ENCODE results near the gene RNF135. TPM values are rescaled to one million over a fixed set of nuclear protein-coding genes. Genes with fewer than 3 reads are reported as not detected.
A peak's percentile ranks its signal among the peaks of the same experiment; 100 is the strongest.
"Not testable (repeated sequence)": the region's sequence is repeated elsewhere in the genome, so short reads cannot be mapped to it uniquely, and the experiment has no call there.

RNF135 gene
- total RNA-seq, 1 donor from 2014 or later, result 1.2 TPM

DNA sequence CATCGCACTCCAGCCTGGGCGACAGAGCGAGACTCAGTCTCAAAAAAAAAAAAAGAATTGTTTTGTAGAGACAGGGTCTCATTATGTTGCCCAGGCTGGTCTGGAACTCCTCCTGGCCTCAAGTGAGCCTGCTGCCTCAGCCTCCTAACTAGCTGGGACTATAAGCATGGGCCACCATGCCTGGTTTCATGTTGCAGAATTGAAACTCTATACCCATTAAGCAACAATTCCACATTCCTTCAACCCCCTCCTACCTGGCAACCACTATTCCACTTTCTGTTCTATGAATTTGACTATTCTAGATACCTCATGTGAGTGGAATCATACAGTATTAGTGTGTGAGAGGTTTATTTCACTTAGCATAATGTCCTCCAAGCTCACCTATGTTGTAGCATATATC is 24.5 kb downstream of the RNF135 start:
- DNase-seq (ENCODE audit: low spot score in 2 of 2) (no peak), FAIRE-seq (no peak)

DNA sequence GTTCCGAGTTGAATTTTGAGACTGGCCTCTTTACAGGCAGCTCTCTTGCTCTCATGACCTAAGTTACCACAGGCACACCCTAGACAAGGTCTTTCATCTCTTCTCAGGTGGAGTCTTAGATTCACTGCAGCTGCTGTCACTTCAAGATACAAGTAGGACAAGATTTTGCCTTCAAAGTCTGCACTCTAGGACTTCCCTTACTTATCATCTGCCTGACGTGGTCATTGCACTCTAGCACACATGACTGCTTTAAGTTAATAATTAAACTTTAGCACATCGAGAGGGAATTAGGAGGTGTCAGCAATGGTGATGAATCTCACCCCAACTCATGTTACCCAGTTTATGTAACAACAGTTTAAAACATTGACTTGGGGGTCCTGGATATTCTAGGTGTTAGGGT is 25.6 kb downstream of the RNF135 start:
- DNase-seq (ENCODE audit: low spot score in 2 of 2), result no peak
- no peak for FAIRE-seq

DNA sequence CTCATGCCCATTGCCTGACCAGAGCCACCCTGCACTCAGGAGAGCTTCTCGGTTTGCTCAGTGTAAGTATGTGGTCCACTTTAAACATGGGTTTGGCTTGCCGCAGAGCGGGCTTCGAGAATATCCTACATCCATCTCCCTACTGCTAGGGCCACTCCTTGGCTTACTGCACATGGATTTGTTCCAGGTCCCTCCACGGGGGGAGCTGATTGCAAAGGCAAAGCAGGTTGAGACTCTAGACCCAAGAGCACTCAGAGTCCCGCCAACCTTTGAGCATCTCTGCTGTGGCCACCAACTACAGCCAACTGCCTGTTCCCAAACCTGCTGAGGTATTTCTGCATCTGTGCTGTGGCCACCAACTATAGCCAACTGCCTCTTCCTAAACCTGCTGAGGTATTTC is 26.4 kb downstream of the RNF135 start:
- no peak for DNase-seq (ENCODE audit: low spot score in 2 of 2)
- FAIRE-seq, result no peak

DNA sequence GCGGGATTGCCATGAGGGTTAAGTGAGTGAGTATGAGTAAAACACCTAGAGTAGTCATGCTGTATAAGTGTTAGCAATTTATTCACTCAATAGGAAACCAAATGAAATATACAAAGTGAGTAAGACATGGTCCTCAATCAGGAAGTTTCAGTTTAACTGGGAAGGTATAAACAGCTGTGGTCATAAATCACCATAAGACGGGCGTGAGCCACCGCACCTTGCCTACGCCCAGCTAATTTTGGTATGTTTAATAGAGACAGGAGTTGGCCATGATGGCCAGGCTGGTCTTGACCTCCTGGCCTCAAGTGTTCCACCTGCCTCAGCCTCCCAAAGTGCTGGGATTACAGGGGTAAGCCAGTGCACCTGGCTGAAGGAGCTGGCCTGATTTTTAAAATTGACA is 27.0 kb downstream of the RNF135 start:
- no peak for DNase-seq (ENCODE audit: low spot score in 2 of 2)
- FAIRE-seq, result no peak

DNA sequence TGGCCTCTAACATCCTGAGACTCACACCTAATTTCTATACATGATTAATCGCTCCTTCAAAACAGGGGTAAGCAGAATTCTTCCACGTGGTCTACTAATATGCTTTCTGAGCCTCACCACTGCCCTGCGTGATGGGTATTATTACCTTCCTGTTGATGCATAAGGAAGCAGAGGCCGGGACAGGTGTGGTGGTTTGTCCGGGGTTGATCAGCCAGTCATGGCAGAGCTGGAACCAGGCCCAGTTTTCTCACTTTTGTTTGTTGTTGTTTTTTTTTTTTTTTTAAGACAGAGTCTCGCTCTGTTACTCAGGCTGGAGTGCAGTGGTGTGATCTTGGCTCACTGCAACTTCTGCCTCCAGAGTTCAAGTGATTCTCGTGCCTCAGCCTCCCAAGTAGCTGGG is 31.2 kb downstream of the RNF135 start:
- DNase-seq (ENCODE audit: low spot score in 2 of 2) (no peak), FAIRE-seq (no peak)

DNA sequence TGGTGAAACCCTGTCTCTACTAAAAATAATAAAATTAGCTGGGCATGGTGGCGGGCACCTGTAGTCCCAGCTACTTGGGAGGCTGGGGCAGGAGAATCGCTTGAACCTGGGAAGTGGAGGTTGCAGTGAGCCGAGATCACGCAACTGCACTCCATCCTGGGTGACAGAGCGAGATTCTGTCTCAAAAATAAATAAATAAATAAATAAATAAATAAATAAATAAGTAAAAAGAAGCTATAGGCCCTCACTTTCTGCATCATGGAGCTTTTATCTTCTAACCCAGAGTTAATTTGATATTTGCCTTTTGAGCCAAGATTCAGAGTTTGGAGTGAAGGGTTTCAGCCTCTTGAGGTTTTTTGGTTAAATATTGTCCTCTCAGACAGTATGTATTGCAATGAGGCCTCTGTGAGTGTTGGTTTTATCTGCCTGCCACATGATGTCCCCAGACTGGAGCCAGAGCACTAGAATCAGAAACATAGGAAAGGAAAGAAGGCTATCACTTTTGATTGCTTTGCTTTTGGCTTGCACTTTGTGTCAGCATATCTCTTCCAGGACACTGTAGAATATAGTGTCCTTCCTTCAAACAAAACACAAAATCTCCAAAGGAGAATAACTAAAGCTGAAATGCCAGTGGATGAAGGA is 32.5 kb downstream of the RNF135 start:
- no peak for FAIRE-seq
- DNase-seq (ENCODE audit: low spot score in 2 of 2), result no peak

DNA sequence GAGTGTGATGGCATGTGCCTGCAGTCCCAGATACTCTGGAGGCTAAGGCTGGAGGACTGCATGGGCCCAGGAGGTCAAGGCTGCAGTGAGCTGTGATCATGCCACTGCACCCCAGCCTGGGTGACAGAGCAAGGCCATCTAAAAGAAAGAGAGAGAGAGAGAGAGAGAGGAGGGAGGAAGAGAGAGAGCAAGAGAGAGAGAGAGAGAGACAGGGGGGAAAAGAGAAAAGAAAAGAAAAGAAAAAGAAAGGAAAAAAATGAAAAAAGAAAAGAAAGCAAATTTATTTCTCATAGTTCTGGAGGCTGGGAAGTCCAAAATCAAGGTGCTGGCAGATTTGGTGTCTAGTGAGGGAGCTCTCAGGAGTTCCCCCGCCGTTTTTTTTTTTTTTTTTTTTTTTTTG is 33.3 kb downstream of the RNF135 start:
- DNase-seq (ENCODE audit: low spot score in 2 of 2), result no peak
- no peak for FAIRE-seq

DNA sequence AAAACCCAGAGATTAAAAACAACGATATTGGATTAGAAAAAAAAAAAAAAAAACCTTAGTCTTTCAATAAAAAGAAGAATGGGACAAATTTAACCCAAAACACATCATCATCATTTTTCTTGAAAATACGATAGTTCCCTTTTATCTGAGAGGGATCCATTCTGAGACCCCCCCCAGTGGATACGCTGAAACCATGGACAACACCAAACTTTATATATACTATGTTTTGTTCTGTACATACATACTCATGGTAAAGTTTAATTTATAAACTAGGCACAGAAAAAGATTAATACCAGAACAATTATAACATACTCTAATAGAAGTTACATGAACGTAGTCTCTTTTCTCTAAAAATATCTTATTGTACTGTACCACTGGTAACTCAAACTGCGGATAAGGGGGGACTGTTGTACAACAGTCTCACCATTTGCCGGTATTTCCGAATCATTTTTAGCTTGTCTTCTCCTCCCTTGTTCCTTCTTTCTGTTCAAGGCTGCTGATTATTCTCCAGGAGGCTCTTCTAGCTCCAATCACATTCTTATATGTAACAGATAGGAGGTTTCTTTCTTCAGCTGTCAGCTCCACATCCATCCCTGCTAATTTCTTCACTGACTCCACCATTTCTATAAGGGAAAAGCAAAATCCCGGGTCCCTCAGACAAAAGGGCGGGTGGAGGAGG is 37.0 kb downstream of the RNF135 start:
- FAIRE-seq (no peak), DNase-seq (ENCODE audit: low spot score in 2 of 2) (no peak)

DNA sequence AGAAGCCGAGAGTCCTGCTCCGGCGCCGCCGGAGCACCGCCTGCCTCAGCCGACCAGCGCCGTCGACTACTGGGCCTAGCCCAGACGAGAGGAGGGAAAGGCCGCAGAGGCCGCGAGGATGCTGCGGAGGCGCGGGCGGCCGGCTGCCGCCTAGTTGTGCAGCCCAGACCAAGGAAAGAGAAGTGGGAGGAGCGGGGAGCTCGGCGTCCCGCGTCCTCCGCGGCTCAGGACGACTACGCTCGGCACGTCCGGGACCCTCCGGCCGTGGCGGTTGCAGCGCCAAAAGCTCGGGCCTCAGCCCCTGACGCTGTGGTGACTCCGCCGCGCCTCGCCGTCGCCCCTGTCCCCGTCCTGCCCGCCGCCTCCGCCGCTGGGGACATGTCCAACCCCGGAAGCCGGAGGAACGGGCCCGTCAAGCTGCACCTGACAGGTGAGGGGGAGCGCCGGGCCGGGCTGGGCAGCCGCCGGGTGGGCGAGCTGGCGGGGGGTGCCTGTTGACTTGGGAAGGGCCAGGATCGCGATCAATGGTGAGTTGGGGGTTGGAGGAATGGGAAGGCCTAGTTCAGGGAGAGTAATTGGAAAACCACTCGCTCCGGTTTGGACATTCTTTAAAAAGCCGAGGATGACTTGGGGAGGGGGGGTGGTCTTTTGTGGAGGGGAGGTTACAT is 37.7 kb downstream of the RNF135 start:
- FAIRE-seq (no peak), DNase-seq (ENCODE audit: low spot score in 2 of 2) (peak; percentile 47 to 52)

DNA sequence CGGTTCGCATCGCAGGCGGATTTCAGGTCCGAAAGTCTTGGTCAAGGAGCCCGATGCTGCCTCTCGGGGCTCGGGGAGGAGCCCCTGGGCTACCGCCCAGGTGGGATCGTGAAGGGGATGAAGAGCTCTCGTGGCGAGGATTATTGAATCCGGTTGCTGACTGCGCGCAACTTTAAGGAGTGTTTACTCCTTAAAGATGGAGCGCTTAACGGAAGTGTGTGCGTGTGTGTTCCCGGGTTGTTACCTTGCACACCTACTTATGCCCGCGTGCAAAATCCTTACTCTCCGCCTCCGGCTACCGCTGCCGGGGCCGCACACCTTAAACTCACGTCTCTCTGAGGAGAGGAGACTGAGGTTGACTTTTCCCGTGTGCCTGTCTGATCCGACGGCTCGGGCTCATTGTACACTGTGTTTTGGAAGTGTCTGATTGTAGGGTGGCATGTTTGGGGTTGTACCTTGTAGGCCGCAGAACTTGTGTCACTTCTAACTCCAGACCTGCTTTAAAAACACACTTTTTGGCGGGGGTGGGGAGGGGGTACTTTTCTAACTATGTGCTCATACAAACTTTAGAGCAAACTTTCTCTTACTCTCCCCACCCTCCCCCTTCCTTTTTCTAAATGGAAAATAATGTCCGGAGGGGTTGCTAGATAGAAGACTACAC is 38.3 kb downstream of the RNF135 start:
- FAIRE-seq, result not testable (repeated sequence)
- peak; percentile 26 to 40 for DNase-seq (ENCODE audit: low spot score in 2 of 2)

DNA sequence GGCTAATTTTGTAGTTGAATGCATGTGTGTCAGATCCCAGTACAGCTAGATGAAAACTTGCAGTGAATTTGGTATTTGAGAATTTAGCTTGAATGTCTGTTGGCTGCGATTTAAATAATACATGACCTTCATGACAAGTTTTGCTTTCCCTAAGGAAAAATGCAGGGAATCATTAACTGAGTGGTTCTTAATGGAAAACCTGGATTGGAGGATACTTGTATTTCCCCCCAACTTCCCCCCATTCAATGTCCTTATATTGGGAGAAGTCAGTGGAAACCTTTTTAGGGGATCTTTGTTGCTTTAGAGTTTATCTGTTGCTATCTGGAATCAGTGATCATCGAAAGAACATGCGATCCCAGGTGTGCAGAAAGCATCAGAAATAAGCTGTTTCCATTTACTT is 39.2 kb downstream of the RNF135 start:
- not testable (repeated sequence) for DNase-seq (ENCODE audit: low spot score in 2 of 2); FAIRE-seq

DNA sequence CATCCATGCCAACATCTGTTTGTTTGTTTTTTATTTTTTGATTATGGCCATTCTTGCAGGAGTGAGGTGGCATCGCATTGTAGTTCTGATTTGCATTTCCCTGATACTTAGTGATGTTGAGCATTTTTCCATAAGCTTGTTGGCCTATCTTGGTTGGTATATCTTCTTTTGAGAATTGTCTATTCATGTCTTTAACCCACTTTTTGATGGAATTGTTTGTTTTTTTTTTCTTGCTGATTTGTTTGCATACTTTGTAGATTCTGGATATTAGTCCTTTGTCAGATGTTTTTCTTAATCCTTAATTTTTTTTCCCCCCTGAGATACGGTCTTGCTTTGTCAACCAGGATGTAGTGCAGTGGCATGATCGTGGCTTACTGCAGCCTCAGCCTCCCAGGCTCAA is 43.0 kb downstream of the RNF135 start:
- DNase-seq (ENCODE audit: low spot score in 2 of 2) (no peak), FAIRE-seq (no peak)

DNA sequence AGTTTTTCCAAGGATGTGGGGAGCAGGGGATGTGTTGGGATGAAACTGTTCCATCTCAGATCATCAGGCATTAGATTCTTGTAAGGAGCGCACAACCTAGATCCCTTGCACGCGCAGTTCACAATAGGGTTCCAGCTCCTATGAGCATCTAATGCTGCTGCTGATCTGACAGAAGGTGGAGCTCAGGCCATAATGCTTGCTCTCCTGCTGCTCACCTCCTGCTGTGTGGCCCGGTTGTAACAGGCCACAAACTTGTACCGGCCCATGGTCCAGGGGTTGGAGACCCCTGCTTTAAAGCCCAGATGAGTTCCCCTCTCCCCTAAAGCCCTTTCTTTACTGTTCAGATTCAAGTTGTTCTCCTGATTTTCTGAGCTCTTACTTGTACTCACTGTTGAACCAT is 44.8 kb downstream of the RNF135 start:
- no peak for FAIRE-seq
- no peak for DNase-seq (ENCODE audit: low spot score in 2 of 2)

DNA sequence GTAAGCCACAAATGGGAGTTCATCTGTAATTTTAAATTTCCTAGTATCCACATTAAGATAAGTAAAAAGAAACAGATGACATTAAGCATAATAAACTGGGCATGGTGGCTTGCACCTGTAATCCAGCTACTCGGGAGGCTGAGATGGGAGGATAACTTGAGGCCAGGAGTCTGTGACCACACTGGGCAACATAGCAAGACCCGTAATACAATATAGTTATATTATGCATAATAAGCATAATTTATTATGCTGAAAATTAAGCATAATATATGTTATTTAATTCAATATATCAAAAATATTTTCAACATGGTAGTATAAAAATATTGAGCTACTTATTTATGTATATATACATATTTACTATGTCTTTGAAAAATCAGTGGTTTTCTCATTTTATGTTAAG is 48.2 kb downstream of the RNF135 start:
- no peak for DNase-seq (ENCODE audit: low spot score in 2 of 2)
- no peak for FAIRE-seq

DNA sequence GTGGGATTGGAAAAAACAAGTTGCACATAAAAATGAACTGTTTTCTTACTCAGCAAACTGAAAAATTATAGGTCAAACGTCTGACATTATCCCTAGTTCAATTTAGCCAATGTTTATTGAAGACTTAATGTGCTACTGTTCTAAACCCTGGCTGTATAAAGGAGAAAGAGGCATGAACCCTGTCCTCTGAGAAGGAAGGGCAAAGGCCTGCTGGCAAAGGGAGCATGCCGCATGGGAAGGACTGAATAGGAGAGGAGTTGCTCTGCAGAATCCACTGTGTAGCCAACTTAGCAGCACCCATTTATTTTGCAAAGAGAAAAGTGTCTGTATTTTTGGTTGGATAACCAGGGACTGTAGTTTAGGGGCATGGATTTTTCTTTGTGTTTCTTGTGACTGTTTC is 52.3 kb downstream of the RNF135 start:
- FAIRE-seq; DNase-seq (ENCODE audit: low spot score in 2 of 2): not testable (repeated sequence)

DNA sequence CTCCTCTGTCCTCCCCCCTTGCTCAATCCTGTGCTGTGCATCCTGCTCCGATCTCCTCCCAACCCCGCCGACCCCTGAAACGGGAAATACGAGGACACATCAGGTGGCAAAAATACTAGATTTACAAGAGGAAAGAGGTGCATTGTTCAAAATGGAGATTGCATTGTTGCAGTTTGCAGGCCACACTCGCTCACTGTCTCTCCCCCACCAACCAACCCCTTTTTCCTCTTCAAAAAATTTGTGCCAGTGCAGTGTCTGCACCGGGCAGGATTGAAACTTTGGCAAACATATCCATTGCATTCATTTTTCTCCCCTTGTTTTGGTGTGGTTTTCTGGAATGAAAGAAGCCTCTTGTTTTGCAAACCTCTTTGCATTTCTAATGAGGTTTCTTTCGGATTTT is 61.0 kb downstream of the RNF135 start:
- FAIRE-seq, result no peak
- no peak for DNase-seq (ENCODE audit: low spot score in 2 of 2)

DNA sequence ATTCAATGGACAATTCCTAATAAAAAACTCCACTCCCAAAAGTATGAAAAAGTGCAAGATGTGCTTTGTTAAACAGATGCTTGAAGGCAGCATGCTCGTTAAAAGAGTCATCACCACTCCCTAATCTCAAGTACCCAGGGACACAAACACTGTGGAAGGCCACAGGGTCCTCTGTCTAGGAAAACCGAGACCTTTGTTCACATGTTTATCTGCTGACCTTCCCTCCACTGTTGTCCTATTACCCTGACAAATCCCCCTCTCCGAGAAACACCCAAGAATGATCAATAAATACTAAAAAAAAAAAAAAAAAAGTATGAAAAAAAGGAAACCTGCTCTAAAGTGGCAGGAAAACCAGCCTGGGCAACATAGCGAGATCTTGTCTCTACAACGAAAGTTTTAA is 64.8 kb downstream of the RNF135 start:
- DNase-seq (ENCODE audit: low spot score in 2 of 2); FAIRE-seq: not testable (repeated sequence)

DNA sequence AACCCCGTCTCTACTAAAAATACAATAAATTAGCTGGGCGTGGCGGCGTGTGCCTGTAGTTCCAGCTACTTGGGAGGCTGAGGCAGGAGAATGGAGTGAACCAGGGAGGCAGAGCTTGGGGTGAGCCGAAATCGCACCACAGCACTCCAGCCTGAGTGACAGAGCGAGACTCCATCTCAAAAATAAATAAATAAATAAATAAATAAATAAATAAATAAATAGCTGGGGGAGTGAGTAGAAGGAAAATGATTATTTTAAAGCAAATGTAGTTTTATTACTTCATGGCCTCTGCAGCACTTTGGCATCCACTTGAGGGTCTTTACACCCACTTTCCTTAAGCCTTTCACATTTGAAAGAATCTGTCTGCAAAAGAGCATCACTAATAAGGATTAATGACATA is 70.0 kb downstream of the RNF135 start:
- not testable (repeated sequence) for FAIRE-seq; DNase-seq (ENCODE audit: low spot score in 2 of 2)

DNA sequence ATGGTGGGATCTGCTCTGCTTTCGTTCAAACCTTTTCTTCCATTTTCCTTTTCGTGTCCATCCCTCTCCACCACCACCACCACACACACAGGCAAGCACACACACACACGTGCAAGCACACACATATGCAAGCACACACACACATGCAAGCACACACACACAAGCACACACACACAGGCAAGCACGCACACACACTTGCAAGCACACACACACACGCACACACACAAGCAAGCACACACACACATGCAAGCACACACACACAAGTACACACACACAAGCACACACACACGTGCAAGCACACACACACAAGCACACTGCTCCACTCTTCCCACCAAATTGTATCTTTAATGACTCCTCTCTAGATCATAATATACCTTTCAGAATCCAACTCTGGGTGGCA is 71.5 kb downstream of the RNF135 start:
- FAIRE-seq; DNase-seq (ENCODE audit: low spot score in 2 of 2): not testable (repeated sequence)

DNA sequence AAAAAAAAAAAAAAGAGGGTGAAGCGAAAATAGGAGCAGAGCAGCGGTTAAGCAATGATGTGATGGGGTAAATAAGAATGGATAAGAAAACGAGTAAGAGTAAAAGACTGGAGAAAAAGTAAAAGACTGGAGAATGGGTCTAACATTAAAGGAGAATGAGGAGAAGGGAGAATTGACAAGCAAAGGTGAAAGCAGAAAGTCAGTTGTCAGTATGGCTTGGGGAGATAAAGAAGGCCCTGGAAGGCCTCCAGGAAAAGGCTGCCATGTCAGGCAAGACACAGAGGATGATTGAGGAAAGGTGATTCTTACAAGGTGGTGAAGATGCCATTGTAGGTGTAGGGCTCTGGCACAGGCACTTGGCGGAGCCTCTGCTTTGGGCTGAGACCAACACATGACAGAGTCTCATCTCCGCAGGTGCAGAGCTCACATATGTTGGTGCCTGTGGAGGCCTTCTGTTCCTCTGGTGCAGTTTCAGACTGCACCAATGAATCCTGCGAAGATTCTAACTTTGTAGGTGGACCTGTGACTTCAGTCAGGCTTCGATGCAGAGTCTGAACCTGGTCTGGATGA is 76.1 kb downstream of the RNF135 start:
- DNase-seq (ENCODE audit: low spot score in 2 of 2); FAIRE-seq: not testable (repeated sequence)

DNA sequence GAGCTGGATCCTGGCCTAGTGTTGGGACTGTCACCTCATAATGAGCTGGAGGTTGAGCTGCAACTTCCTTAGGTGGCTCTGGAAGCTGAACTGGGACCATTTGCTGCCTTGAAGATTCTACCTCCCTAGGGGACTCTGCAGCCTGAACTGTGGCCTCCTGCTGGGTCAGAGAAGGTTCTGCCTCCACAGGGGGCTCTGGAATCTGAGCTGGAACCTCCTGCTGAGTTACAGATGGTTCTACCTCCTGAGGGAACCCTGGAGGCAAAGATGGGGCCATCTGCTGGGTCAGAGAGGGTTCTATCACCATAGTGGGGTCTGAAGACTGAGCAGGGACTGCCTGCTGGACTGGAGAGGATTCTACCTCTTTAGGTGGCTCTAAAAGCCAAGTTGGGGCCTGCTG is 77.3 kb downstream of the RNF135 start:
- FAIRE-seq, result no peak

More for the DNA sequence above, 77.3 kb downstream of the RNF135 start:
- no peak for DNase-seq (ENCODE audit: low spot score in 2 of 2)

Measured in frontal cortex (tissue), 4 donors.